ENCODE measurements around the gene C1QTNF5. TPM values are rescaled to one million over a fixed set of nuclear protein-coding genes. Genes with fewer than 3 reads are reported as not detected.
A peak's percentile ranks its signal among the peaks of the same experiment; 100 is the strongest.

The C1QTNF5 gene
- total RNA-seq, 1 donor from 2014 or later: not detected

GRCh38 chr11:119343726-119344125 is 3.0 kb upstream of the C1QTNF5 start:
- intact Hi-C loops (cut with micrococcal nuclease): no loop called here
- H3K4me1 Mint-ChIP-seq (ENCODE audit: low read depth): peaks cover 7% of the 10 kb centered on the region
- DNase-seq (ENCODE audit: low spot score): no peak
- H3K36me3 Mint-ChIP-seq (ENCODE audit: low read depth): peaks cover 6% of the 10 kb centered on the region
- H3K27ac Mint-ChIP-seq: no peak overlapping the region
- H3K27me3 Mint-ChIP-seq (ENCODE audit: low read depth): peaks cover 40% of the 10 kb centered on the region
- H3K9me3 Mint-ChIP-seq: no peaks in the 10 kb centered on the region
- no peak overlapping the region for H3K4me3 Mint-ChIP-seq (ENCODE audit: low read depth)

- H3K36me3 Mint-ChIP-seq (ENCODE audit: low read depth): peaks cover 11% of the 10 kb centered on the region
- H3K4me1 Mint-ChIP-seq (ENCODE audit: low read depth): peaks cover 14% of the 10 kb centered on the region
- no peak for DNase-seq (ENCODE audit: low spot score)
- H3K27ac Mint-ChIP-seq: no peak overlapping the region
- intact Hi-C loops (cut with micrococcal nuclease): no loop called here
- no peak overlapping the region for H3K4me3 Mint-ChIP-seq (ENCODE audit: low read depth)
- peaks cover 44% of the 10 kb centered on the region for H3K27me3 Mint-ChIP-seq (ENCODE audit: low read depth)
- H3K9me3 Mint-ChIP-seq: no peaks in the 10 kb centered on the region
Measured at GRCh38 chr11:119342362-119343130, 1.9 kb upstream of the C1QTNF5 start.

- Mint-ChIP-seq H3K4me1 (ENCODE audit: low read depth) (peaks cover 15% of the 10 kb centered on the region), H3K4me3 (ENCODE audit: low read depth) (no peak overlapping the region), H3K27ac (no peak overlapping the region), H3K9me3 (no peaks in the 10 kb centered on the region), H3K36me3 (ENCODE audit: low read depth) (peaks cover 11% of the 10 kb centered on the region), H3K27me3 (ENCODE audit: low read depth) (peaks cover 40% of the 10 kb centered on the region)
- intact Hi-C loops (cut with micrococcal nuclease): no loop called here
- no peak for DNase-seq (ENCODE audit: low spot score)
Measured at GRCh38 chr11:119342023-119342300, 1.3 kb upstream of the C1QTNF5 start.

- Mint-ChIP-seq H3K27me3 (ENCODE audit: low read depth) (peaks cover 40% of the 10 kb centered on the region), H3K4me1 (ENCODE audit: low read depth) (peaks cover 19% of the 10 kb centered on the region), H3K9me3 (no peaks in the 10 kb centered on the region), H3K36me3 (ENCODE audit: low read depth) (peaks cover 12% of the 10 kb centered on the region), H3K4me3 (ENCODE audit: low read depth) (no peak overlapping the region), H3K27ac (no peak overlapping the region)
- no peak for DNase-seq (ENCODE audit: low spot score)
- intact Hi-C loops (cut with micrococcal nuclease): no loop called here
Measured at GRCh38 chr11:119341222-119342022, 739 bp upstream of the C1QTNF5 start.

GRCh38 chr11:119339589-119340334 is 921 bp downstream of the C1QTNF5 start:
- Mint-ChIP-seq H3K27me3 (ENCODE audit: low read depth) (peaks cover 36% of the 10 kb centered on the region), H3K9me3 (no peaks in the 10 kb centered on the region), H3K36me3 (ENCODE audit: low read depth) (peaks cover 19% of the 10 kb centered on the region), H3K27ac (no peak overlapping the region), H3K4me3 (ENCODE audit: low read depth) (peak overlapping the region; percentile 44), H3K4me1 (ENCODE audit: low read depth) (peaks cover 33% of the 10 kb centered on the region)
- intact Hi-C loops (cut with micrococcal nuclease): no loop called here
- peak; percentile 45 for DNase-seq (ENCODE audit: low spot score)

- Mint-ChIP-seq H3K4me3 (ENCODE audit: low read depth) (peak overlapping the region; percentile 44), H3K4me1 (ENCODE audit: low read depth) (peaks cover 34% of the 10 kb centered on the region)
Measured at GRCh38 chr11:119338965-119339588, 1.6 kb downstream of the C1QTNF5 start.

GRCh38 chr11:119338318-119338890 is 2.3 kb downstream of the C1QTNF5 start:
- Mint-ChIP-seq H3K27ac (no peak overlapping the region), H3K4me3 (ENCODE audit: low read depth) (no peak overlapping the region), H3K36me3 (ENCODE audit: low read depth) (peaks cover 19% of the 10 kb centered on the region), H3K27me3 (ENCODE audit: low read depth) (peaks cover 34% of the 10 kb centered on the region), H3K9me3 (no peaks in the 10 kb centered on the region), H3K4me1 (ENCODE audit: low read depth) (peaks cover 38% of the 10 kb centered on the region)
- peak; percentile 59 for DNase-seq (ENCODE audit: low spot score)
- intact Hi-C loops (cut with micrococcal nuclease): no loop called here

More at GRCh38 chr11:119338965-119339588, 1.6 kb downstream of the C1QTNF5 start:
- Mint-ChIP-seq H3K27ac (no peak overlapping the region), H3K27me3 (ENCODE audit: low read depth) (peaks cover 36% of the 10 kb centered on the region), H3K9me3 (no peaks in the 10 kb centered on the region), H3K36me3 (ENCODE audit: low read depth) (peaks cover 19% of the 10 kb centered on the region)
- DNase-seq (ENCODE audit: low spot score): no peak
- intact Hi-C loops (cut with micrococcal nuclease): no loop called here

- Mint-ChIP-seq H3K27ac (no peak overlapping the region), H3K36me3 (ENCODE audit: low read depth) (peaks cover 19% of the 10 kb centered on the region), H3K4me3 (ENCODE audit: low read depth) (no peak overlapping the region)
Measured at GRCh38 chr11:119337581-119338317, 2.9 kb downstream of the C1QTNF5 start.

GRCh38 chr11:119336744-119337469 is 3.8 kb downstream of the C1QTNF5 start:
- H3K27ac Mint-ChIP-seq: no peak overlapping the region
- peaks cover 19% of the 10 kb centered on the region for H3K36me3 Mint-ChIP-seq (ENCODE audit: low read depth)
- H3K27me3 Mint-ChIP-seq (ENCODE audit: low read depth): peaks cover 23% of the 10 kb centered on the region
- H3K9me3 Mint-ChIP-seq: no peaks in the 10 kb centered on the region
- no peak for DNase-seq (ENCODE audit: low spot score)
- H3K4me1 Mint-ChIP-seq (ENCODE audit: low read depth): peaks cover 43% of the 10 kb centered on the region
- intact Hi-C loops (cut with micrococcal nuclease): no loop called here
- H3K4me3 Mint-ChIP-seq (ENCODE audit: low read depth): peak overlapping the region; percentile 76

More at GRCh38 chr11:119337581-119338317, 2.9 kb downstream of the C1QTNF5 start:
- intact Hi-C loops (cut with micrococcal nuclease): no loop called here
- peaks cover 29% of the 10 kb centered on the region for H3K27me3 Mint-ChIP-seq (ENCODE audit: low read depth)
- no peak for DNase-seq (ENCODE audit: low spot score)
- H3K4me1 Mint-ChIP-seq (ENCODE audit: low read depth): peaks cover 40% of the 10 kb centered on the region
- no peaks in the 10 kb centered on the region for H3K9me3 Mint-ChIP-seq

GRCh38 chr11:119335655-119336543 is 4.8 kb downstream of the C1QTNF5 start:
- H3K4me3 Mint-ChIP-seq (ENCODE audit: low read depth): peak overlapping the region; percentile 100
- H3K27me3 Mint-ChIP-seq (ENCODE audit: low read depth): peaks cover 15% of the 10 kb centered on the region
- peaks cover 19% of the 10 kb centered on the region for H3K36me3 Mint-ChIP-seq (ENCODE audit: low read depth)
- H3K4me1 Mint-ChIP-seq (ENCODE audit: low read depth): peaks cover 40% of the 10 kb centered on the region
- H3K9me3 Mint-ChIP-seq: no peaks in the 10 kb centered on the region
- DNase-seq (ENCODE audit: low spot score): no peak
- intact Hi-C loops (cut with micrococcal nuclease): loop anchor here (2.0 kb wide), 1 partner anchor 15 kb away; no protein-coding TSS in a partner anchor
- peak overlapping the region; percentile 14 for H3K27ac Mint-ChIP-seq
